Upper lobe of right lung (tissue), 1 donor: ENCODE measurements around the gene NRAS. TPM values are rescaled to one million over a fixed set of nuclear protein-coding genes. Genes with fewer than 3 reads are reported as not detected.

Source experiments
- ATAC-seq: fragments of 200-7000 bp; cut with Tn5 transposase; one replicate; pipeline ENCODE4 v1.9.1; 2020; ENCODE audit warnings: mild to moderate bottlenecking, moderate library complexity
- DNase-seq: peaks from one replicate; pipeline ENCODE4 v3.0.0-alpha.2; 2020
- H3K27ac ChIP-seq: fragments of 200-600 bp; one replicate; pipeline ENCODE4 v1.8.0; 2022
- H3K27me3 ChIP-seq: fragments of 200-600 bp; one replicate; pipeline ENCODE4 v1.8.0; 2022; ENCODE audit warnings: mild to moderate bottlenecking
- H3K36me3 ChIP-seq: fragments of 200-600 bp; one replicate; pipeline ENCODE4 v1.8.0; 2022
- H3K4me1 ChIP-seq: fragments of 200-600 bp; one replicate; pipeline ENCODE4 v1.8.0; 2022
- H3K4me3 ChIP-seq: fragments of 200-600 bp; one replicate; pipeline ENCODE4 v1.8.0; 2022; ENCODE audit warnings: mild to moderate bottlenecking
- H3K9me3 ChIP-seq: fragments of 200-600 bp; one replicate; pipeline ENCODE4 v1.8.0; 2022
- CTCF ChIP-seq: fragments of 200-600 bp; IDR thresholded peaks from one replicate; pipeline ENCODE4 v1.8.0; 2022; ENCODE audit warnings: antibody characterized with exemption
- intact Hi-C: fragments of 100-400 bp; cut with DNase I; formaldehyde crosslinking; loops from one replicate; pipeline ENCODE4 v1.11.0; 2022
- total RNA-seq: library from RNA; stranded (reverse); fragmentation: NEBNext Ultra II Directional; extraction: Animal tissue kit (Norgen Biotek cat#: 25700); gene quantifications from one replicate; pipeline ENCODE4 v1.2.1, GENCODE V29; 2021
- donor health status: DM: no; HTN: yes; CAD: no; lungs with severe emphysema.

The NRAS gene
- total RNA-seq, 1 donor from 2014 or later, result 26.5 TPM

DNA sequence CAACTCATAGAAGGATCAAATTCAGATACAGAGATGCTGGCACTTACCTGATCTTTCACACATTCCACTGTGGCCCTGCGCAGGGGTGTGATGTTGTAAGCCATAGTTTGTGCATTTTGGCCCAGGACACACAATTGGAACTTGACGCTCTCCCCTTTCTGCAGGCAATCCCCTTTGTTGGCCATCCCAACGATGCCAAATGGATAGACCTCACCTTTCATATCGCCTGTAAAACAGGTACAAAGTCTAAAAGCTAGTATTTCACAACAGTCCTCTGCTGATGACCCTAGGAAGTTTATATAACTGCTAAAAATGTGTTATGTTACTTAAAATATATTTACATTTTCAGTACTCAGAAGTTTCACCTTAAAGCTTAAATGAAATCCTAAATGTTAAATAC lies 3.9 kb upstream of the NRAS start:
- ATAC-seq (no peak), DNase-seq (no peak)
- H3K9me3 ChIP-seq, result no peaks in the 10 kb centered on the region
- peaks cover 4% of the 10 kb centered on the region for H3K4me1 ChIP-seq
- H3K27me3 ChIP-seq, result no peaks in the 10 kb centered on the region
- intact Hi-C loops, result no loop called here
- H3K4me3 ChIP-seq, result no peak overlapping the region
- H3K36me3 ChIP-seq, result peaks cover 85% of the 10 kb centered on the region
- no peak overlapping the region for H3K27ac ChIP-seq
- no peak for TF ChIP-seq CTCF

DNA sequence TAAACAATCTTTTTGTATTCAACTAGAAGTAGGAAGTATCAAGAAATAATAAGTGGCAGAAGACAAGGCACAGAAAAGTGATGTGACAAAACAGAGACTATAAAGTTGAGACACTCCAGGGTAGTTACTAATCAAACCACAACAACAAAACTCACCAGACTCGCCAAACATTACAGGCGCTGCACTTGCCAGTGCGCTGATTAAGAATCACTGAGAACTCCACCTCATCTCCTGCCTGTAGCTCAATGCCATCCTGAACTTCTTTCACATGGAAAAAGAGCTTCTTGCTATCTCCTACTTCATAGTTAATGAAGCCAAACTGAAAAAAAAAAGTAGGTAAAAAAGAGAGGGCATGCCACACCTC lies 2.8 kb upstream of the NRAS start:
- DNase-seq (no peak), ATAC-seq (no peak)
- H3K9me3 ChIP-seq, result no peaks in the 10 kb centered on the region
- H3K27ac ChIP-seq, result no peak overlapping the region
- peaks cover 14% of the 10 kb centered on the region for H3K4me1 ChIP-seq
- no peak overlapping the region for H3K4me3 ChIP-seq
- intact Hi-C loops, result no loop called here
- peaks cover 76% of the 10 kb centered on the region for H3K36me3 ChIP-seq
- no peak for TF ChIP-seq CTCF
- no peaks in the 10 kb centered on the region for H3K27me3 ChIP-seq

- Histone ChIP-seq H3K27me3 (no peaks in the 10 kb centered on the region), H3K36me3 (peaks cover 72% of the 10 kb centered on the region), H3K9me3 (no peaks in the 10 kb centered on the region), H3K4me3 (no peak overlapping the region), H3K4me1 (peaks cover 14% of the 10 kb centered on the region), H3K27ac (no peak overlapping the region)
- ATAC-seq (no peak), DNase-seq (no peak)
- intact Hi-C loops, result no loop called here
- no peak for TF ChIP-seq CTCF
These were observed 2.3 kb upstream of the NRAS start for GRCh38 chr1:114718661-114719423.

DNA sequence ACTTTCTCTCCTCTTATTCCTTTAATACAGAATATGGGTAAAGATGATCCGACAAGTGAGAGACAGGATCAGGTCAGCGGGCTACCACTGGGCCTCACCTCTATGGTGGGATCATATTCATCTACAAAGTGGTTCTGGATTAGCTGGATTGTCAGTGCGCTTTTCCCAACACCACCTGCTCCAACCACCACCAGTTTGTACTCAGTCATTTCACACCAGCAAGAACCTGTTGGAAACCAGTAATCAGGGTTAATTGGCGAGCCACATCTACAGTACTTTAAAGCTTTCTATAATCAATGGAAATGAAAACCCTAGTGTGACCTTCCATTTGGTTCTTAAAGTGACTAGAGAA lies 643 bp downstream of the NRAS start:
- peaks cover 68% of the 10 kb centered on the region for H3K36me3 ChIP-seq
- intact Hi-C loops, result no loop called here
- TF ChIP-seq CTCF, result no peak
- H3K4me3 ChIP-seq, result peak overlapping the region; percentile 78
- H3K4me1 ChIP-seq, result peaks cover 14% of the 10 kb centered on the region
- no peaks in the 10 kb centered on the region for H3K9me3 ChIP-seq
- no peaks in the 10 kb centered on the region for H3K27me3 ChIP-seq
- ATAC-seq (no peak), DNase-seq (no peak)
- H3K27ac ChIP-seq, result peak overlapping the region; percentile 96

GRCh38 chr1:114712977-114713376 lies 3.6 kb downstream of the NRAS start:
- ATAC-seq (no peak), DNase-seq (no peak)
- TF ChIP-seq CTCF, result no peak
- intact Hi-C loops, result no loop called here
- H3K9me3 ChIP-seq, result no peaks in the 10 kb centered on the region
- H3K4me1 ChIP-seq, result peaks cover 14% of the 10 kb centered on the region
- H3K27ac ChIP-seq, result no peak overlapping the region
- H3K36me3 ChIP-seq, result peaks cover 64% of the 10 kb centered on the region
- no peak overlapping the region for H3K4me3 ChIP-seq
- no peaks in the 10 kb centered on the region for H3K27me3 ChIP-seq

DNA sequence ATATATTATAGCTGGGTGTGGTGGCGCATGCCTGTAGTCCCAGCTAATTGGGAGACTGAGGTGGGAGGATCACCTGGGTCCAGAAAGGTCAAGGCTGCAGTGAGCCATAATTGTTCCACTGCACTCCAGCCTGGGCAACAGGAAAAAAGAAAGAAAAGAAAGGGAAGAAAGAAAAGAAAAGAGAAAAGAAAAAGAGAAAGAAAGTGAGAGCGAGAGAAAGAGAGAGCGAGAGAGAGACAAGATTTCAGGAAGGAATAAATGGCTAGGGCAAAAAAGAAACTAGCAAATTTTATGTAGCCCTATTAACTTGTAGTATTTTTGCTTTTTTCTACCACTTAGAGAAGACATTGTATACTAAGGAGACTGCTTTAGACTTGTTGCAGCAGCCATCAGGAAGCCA lies 6.2 kb downstream of the NRAS start:
- H3K27ac ChIP-seq, result no peak overlapping the region
- peaks cover 79% of the 10 kb centered on the region for H3K36me3 ChIP-seq
- H3K27me3 ChIP-seq, result no peaks in the 10 kb centered on the region
- H3K9me3 ChIP-seq, result no peaks in the 10 kb centered on the region
- ATAC-seq (no peak), DNase-seq (no peak)
- H3K4me3 ChIP-seq, result no peak overlapping the region
- no peak for TF ChIP-seq CTCF
- H3K4me1 ChIP-seq, result peaks cover 9% of the 10 kb centered on the region
- intact Hi-C loops, result no loop called here
